Smooth muscle cell (in vitro differentiated cells): ENCODE data around the gene RAB8A. TPM values are rescaled to one million over a fixed set of nuclear protein-coding genes. Genes with fewer than 3 reads are reported as not detected.

ENCODE experiments used
- DNase-seq: peaks from one replicate; lab custom pipeline; 2025; ENCODE audit not compliant: unreplicated experiment; lab: John Stamatoyannopoulos, UW
- H2AFZ ChIP-seq: fragments of 200-600 bp; sonication (generic); 2 replicates; pipeline ENCODE4 v1.6.0; 2016; ENCODE audit warnings: antibody characterized with exemption, low read depth, mild to moderate bottlenecking
- H3F3A ChIP-seq: fragments of 200-600 bp; sonication (generic); 2 replicates; pipeline ENCODE4 v1.6.0; 2017; ENCODE audit warnings: antibody characterized with exemption, low read depth
- H3K27ac ChIP-seq: fragments of 200-600 bp; sonication (generic); 2 replicates; pipeline ENCODE4 v1.5.1; 2016; ENCODE audit warnings: low read depth, mild to moderate bottlenecking
- H3K27me3 ChIP-seq: fragments of 200-600 bp; sonication (generic); 2 replicates; pipeline ENCODE4 v1.6.1; 2016; ENCODE audit warnings: low read depth, mild to moderate bottlenecking
- H3K36me3 ChIP-seq: fragments of 200-600 bp; sonication (generic); 2 replicates; pipeline ENCODE4 v1.5.1; 2016; ENCODE audit warnings: low read depth
- H3K4me1 ChIP-seq: fragments of 200-600 bp; sonication (generic); 2 replicates; pipeline ENCODE4 v1.5.1; 2016; ENCODE audit warnings: low read depth
- H3K4me2 ChIP-seq: fragments of 200-600 bp; sonication (generic); 2 replicates; pipeline ENCODE4 v1.6.0; 2016; ENCODE audit warnings: mild to moderate bottlenecking
- H3K4me3 ChIP-seq: fragments of 200-600 bp; sonication (generic); 2 replicates; pipeline ENCODE4 v1.5.1; 2016; ENCODE audit warnings: mild to moderate bottlenecking
- H3K79me2 ChIP-seq: fragments of 200-600 bp; sonication (generic); 2 replicates; pipeline ENCODE4 v1.6.0; 2016; ENCODE audit warnings: low read depth, mild to moderate bottlenecking
- H3K9ac ChIP-seq: fragments of 200-600 bp; sonication (generic); 2 replicates; pipeline ENCODE4 v1.6.0; 2016; ENCODE audit warnings: low read depth
- H3K9me3 ChIP-seq: fragments of 200-600 bp; sonication (generic); replicated peaks from 2 replicates; pipeline ENCODE4 v1.5.1; 2016; ENCODE audit warnings: low read depth
- H4K20me1 ChIP-seq: fragments of 200-600 bp; sonication (generic); 2 replicates; pipeline ENCODE4 v1.6.0; 2016; ENCODE audit warnings: low read depth
- CTCF ChIP-seq: fragments of 200-600 bp; sonication (generic); IDR thresholded peaks from 2 replicates; pipeline ENCODE4 v1.5.1; 2017; ENCODE audit warnings: borderline replicate concordance, mild to moderate bottlenecking, antibody characterized with exemption; ENCODE audit not compliant: insufficient read depth, poor library complexity, severe bottlenecking
- WGBS: methylation state at CpG from one replicate; pipeline ENCODE4 v1.1.7; 2016; ENCODE audit warnings: low lambda C conversion rate; 5-methylcytosine and 5-hydroxymethylcytosine counted together
- polyA plus RNA-seq: library from polyadenylated mRNA; unstranded; fragments of >200 nt; fragmentation: Nextera tagmentation; extraction: Ambion mirVana; gene quantifications from 2 replicates; pipeline ENCODE4 v1.2.1, GENCODE V29; 2016
- total RNA-seq: library from RNA; depleted of rRNA; stranded (reverse); fragments of >200 nt; gene quantifications from 2 replicates; pipeline ENCODE4 v1.2.3, GENCODE V29; 2014

RAB8A gene
- total and polyA plus RNA-seq, 2 experiments from 2014 or later = 47.3 to 96.0 TPM

DNA sequence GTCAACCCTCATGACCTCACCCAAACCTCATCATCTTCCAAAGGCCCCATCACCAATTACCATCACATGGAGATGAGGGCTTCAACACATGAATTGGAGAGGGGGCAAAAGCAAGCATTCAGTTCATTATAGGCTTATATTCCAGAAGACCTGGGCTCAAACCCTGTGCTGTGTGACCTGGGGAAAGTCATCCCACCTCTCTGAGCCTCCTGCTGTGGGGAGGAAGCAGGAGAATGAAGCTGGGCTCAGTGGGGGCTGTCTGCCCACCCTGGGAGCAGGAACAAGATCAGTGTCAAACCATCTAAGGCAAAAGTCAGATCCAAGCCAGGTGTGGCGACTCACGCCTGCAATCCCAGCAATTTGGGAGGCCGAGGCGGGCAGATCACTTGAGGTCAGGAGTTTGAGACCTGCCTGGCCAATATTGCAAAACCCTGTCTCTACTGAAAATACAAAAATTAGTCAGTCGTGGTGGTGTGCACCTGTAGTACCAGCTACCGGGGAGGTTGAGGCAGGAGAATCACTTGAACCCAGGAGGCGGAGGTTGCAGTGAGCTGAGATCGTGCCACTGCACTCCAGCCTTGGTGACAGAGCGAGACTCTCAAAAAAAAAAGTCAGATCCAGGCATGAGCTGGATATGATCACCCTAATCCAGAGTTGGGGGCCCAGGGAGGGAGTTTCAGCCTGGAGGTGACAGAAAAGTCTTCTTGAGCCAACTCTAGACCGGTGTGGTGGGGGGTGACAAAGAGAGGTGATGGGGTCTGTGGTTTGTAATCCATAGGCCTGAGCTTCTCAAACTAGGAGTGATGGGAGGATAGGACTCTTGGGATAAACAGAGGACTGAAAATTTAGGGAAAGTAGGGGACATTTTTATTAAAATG is 37.0 kb upstream of the RAB8A start:
- H3K27ac ChIP-seq = peak overlapping the region; percentile 97
- H3K4me1 ChIP-seq = peaks cover 13% of the 10 kb centered on the region
- no peak for DNase-seq
- peaks cover 39% of the 10 kb centered on the region for H3K79me2 ChIP-seq
- peak overlapping the region; percentile 100 for H3K4me3 ChIP-seq
- no peak for TF ChIP-seq CTCF
- peaks cover 34% of the 10 kb centered on the region for H3F3A ChIP-seq
- H2AFZ ChIP-seq = no peak overlapping the region
- peak overlapping the region; percentile 95 for H3K4me2 ChIP-seq
- WGBS = 87% methylated on average over 10 of the region's 10 CpGs
- no peaks in the 10 kb centered on the region for H3K9me3 ChIP-seq
- H4K20me1 ChIP-seq = peaks cover 29% of the 10 kb centered on the region
- H3K9ac ChIP-seq = no peak overlapping the region
- no peaks in the 10 kb centered on the region for H3K27me3 ChIP-seq
- no peaks in the 10 kb centered on the region for H3K36me3 ChIP-seq

DNA sequence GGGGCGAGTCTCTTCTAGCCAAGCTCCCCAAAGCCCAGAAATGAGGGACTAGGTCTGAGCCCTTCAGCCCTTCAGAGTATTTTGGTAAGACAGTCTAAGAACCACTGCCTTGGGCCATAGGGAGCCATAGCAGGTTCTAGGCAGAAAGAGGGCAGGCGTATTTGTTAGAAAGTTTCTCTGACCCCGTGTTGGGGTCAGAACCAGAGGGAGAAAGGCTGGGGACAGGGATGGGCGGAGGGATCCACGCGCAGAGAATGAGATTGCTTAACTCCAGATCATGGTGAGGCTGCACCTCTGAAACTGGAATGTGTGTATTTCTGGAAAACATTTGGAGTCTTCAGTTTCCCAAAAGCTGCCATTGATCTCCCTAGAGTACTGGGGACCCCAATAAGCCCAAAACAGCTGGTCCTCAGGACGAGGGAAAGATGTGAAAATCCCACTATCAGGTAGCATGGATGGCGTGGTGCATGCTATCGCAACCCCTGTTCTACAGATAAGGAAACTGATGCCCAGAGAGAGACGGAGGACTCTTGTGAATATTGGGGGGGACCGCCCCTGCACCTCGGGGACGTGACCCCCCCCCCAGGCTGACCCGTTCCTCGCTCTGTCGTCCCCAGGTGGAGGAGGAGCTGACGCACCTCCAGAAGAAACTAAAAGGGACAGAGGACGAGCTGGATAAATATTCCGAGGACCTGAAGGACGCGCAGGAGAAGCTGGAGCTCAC is 36.1 kb upstream of the RAB8A start:
- Histone ChIP-seq H3K9me3 (no peaks in the 10 kb centered on the region), H3K79me2 (peaks cover 48% of the 10 kb centered on the region), H3F3A (peaks cover 43% of the 10 kb centered on the region), H3K4me2 (peak overlapping the region; percentile 95), H4K20me1 (peaks cover 37% of the 10 kb centered on the region), H2AFZ (peak overlapping the region; percentile 42), H3K36me3 (no peaks in the 10 kb centered on the region), H3K9ac (peak overlapping the region; percentile 98), H3K4me1 (peaks cover 13% of the 10 kb centered on the region), H3K27ac (peak overlapping the region; percentile 97), H3K27me3 (no peaks in the 10 kb centered on the region), H3K4me3 (peak overlapping the region; percentile 100)
- TF ChIP-seq CTCF = no peak
- 24% methylated on average over 19 of the region's 21 CpGs for WGBS
- no peak for DNase-seq

- H3K4me1 ChIP-seq = peaks cover 13% of the 10 kb centered on the region
- peak within 1 kb of the TSS; percentile 100 for H3K4me3 ChIP-seq
- H3K36me3 ChIP-seq = peaks cover 3% of the 10 kb centered on the region
- peak within 1 kb of the TSS; percentile 95 for H3K4me2 ChIP-seq
- no peaks in the 10 kb centered on the region for H3K27me3 ChIP-seq
- no peaks in the 10 kb centered on the region for H3K9me3 ChIP-seq
- peak within 1 kb of the TSS; percentile 97 for H3K27ac ChIP-seq
- peaks cover 55% of the 10 kb centered on the region for H3K79me2 ChIP-seq
- H3F3A ChIP-seq = peaks cover 50% of the 10 kb centered on the region
- H3K9ac ChIP-seq = peak within 1 kb of the TSS; percentile 98
- WGBS = 0% methylated on average over 19 of the region's 101 CpGs
- H4K20me1 ChIP-seq = peaks cover 45% of the 10 kb centered on the region
- peak within 1 kb of the TSS; percentile 42 for H2AFZ ChIP-seq
- TF ChIP-seq CTCF = no peak
- DNase-seq = peak; percentile 70
These were observed 35.3 kb upstream of the RAB8A start, which contains the start of gene TPM4 for GRCh38 chr19:16076154-16076957. Gene TPM4 (plus strand): TSS chr19:16076495. CDS start chr19:16076566, 71 bp downstream.
